ENCODE data around the gene BAHCC1. TPM values are rescaled to one million over a fixed set of nuclear protein-coding genes. Genes with fewer than 3 reads are reported as not detected.

Gene BAHCC1
- total RNA-seq, 2 experiments from 2014 or later, result 0.20 to 0.41 TPM

DNA sequence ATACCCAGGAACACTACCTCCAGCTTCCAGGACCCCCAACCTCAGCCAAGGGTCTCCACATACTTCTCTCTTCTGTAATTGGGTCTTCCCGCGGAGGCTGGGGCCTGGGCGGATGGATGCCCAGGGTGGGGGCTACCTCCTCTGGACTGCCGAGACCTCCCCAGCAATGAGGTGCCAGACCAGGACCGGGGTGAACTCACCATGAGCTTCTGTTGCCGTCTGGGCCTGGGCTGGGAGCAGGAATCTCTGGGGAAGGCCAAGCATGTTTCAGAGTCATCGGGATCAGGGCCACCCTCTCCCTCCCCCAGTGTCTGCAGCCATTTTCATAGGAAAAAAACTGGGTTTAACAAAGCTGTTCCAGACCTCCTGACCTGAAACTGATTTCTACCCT lies 10.3 kb upstream of the BAHCC1 start:
- Histone ChIP-seq H3K4me3 (ENCODE audit: low read length) (no peak overlapping the region), H3K27ac (ENCODE audit: low read depth in 1 of 2, low read length in 2 of 2) (no peak overlapping the region), H3K9me3 (ENCODE audit: control insufficient read depth in 1 of 2, insufficient read depth in 1 of 2, low read length in 2 of 2) (peaks cover 0 to 13% of the 10 kb centered on the region in 2 experiments), H3K27me3 (ENCODE audit: control insufficient read depth in 1 of 2, insufficient read depth in 2 of 2, low read length in 2 of 2) (peaks cover 35 to 50% of the 10 kb centered on the region in 2 experiments), H3K4me1 (ENCODE audit: insufficient read depth, low read length) (peaks cover 15% of the 10 kb centered on the region), H3K36me3 (ENCODE audit: insufficient read depth, low read length) (no peaks in the 10 kb centered on the region)
- H3K4me1 Mint-ChIP-seq (ENCODE audit: low read depth), result no peaks in the 10 kb centered on the region
- ChIA-PET CTCF (no interaction called here), POLR2A (no interaction called here)
- no peaks in the 10 kb centered on the region for H3K9me3 Mint-ChIP-seq
- no peak overlapping the region for H3K4me3 Mint-ChIP-seq
- no peak for DNase-seq
- no peaks in the 10 kb centered on the region for H3K36me3 Mint-ChIP-seq (ENCODE audit: low read depth)
- intact Hi-C loops (cut with DNase I, micrococcal nuclease), result no loop called here
- TF ChIP-seq, protein P1, sequence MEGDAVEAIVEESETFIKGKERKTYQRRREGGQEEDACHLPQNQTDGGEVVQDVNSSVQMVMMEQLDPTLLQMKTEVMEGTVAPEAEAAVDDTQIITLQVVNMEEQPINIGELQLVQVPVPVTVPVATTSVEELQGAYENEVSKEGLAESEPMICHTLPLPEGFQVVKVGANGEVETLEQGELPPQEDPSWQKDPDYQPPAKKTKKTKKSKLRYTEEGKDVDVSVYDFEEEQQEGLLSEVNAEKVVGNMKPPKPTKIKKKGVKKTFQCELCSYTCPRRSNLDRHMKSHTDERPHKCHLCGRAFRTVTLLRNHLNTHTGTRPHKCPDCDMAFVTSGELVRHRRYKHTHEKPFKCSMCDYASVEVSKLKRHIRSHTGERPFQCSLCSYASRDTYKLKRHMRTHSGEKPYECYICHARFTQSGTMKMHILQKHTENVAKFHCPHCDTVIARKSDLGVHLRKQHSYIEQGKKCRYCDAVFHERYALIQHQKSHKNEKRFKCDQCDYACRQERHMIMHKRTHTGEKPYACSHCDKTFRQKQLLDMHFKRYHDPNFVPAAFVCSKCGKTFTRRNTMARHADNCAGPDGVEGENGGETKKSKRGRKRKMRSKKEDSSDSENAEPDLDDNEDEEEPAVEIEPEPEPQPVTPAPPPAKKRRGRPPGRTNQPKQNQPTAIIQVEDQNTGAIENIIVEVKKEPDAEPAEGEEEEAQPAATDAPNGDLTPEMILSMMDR (IDR thresholded peaks at IDR 0.05), result no peak
- no peak overlapping the region for H3K27ac Mint-ChIP-seq
- ATAC-seq (ENCODE audit: poor library complexity), result no peak
- peaks cover 48% of the 10 kb centered on the region for H3K27me3 Mint-ChIP-seq

DNA sequence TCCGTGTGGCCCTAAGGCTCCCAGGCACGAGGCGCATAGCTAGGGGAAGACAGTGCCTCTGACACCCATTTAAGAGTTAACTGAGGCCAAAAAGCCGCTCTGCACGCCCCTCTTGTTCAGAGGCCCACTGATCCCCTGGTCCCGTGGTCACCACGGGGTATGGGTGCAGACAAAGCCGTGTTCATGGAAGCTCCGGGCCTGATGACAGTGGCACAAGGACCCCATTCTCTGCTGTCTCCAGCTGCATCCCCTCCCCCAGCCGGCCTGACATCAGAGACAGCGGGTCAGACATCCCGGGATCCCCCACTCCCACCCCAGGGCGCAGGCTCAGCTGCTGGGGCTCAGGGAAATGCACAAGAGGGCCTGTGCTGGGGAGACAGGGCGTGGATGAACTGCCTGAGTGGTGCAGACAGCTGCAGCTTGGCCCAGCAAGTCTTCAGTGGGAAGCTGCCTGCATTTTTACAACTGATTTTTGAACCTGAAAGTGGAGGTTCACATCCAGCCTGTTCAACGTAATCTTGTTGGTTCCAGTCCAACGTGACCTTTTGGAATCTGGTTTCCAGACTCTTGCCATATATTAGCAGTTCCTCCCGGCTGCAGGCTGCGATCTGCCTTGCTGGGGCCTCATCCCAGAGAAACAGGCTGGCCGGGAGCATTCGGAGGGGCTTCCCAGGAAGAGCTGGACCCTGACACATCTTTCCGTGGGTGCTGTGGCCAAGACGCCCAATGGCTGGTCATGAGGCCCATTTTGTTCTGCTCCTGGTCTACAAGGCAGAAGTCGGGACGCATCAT lies 9.7 kb upstream of the BAHCC1 start:
- DNase-seq, result no peak
- Histone ChIP-seq H3K4me3 (ENCODE audit: low read length) (no peak overlapping the region), H3K9me3 (ENCODE audit: control insufficient read depth in 1 of 2, insufficient read depth in 1 of 2, low read length in 2 of 2) (peaks cover 0 to 13% of the 10 kb centered on the region in 2 experiments), H3K27ac (ENCODE audit: low read depth in 1 of 2, low read length in 2 of 2) (no peak overlapping the region), H3K27me3 (ENCODE audit: control insufficient read depth in 1 of 2, insufficient read depth in 2 of 2, low read length in 2 of 2) (peaks cover 41 to 56% of the 10 kb centered on the region in 2 experiments), H3K4me1 (ENCODE audit: insufficient read depth, low read length) (peaks cover 15% of the 10 kb centered on the region), H3K36me3 (ENCODE audit: insufficient read depth, low read length) (no peaks in the 10 kb centered on the region)
- no peaks in the 10 kb centered on the region for H3K9me3 Mint-ChIP-seq
- intact Hi-C loops (cut with DNase I, micrococcal nuclease), result no loop called here
- TF ChIP-seq, protein P1 (IDR thresholded peaks at IDR 0.05), result no peak
- POLR2A ChIA-PET, result no interaction called here
- H3K4me3 Mint-ChIP-seq, result no peak overlapping the region
- H3K27ac Mint-ChIP-seq, result no peak overlapping the region
- peaks cover 51% of the 10 kb centered on the region for H3K27me3 Mint-ChIP-seq
- no peak for ATAC-seq (ENCODE audit: poor library complexity)
- CTCF ChIA-PET, result no interaction called here
- H3K4me1 Mint-ChIP-seq (ENCODE audit: low read depth), result no peaks in the 10 kb centered on the region
- no peaks in the 10 kb centered on the region for H3K36me3 Mint-ChIP-seq (ENCODE audit: low read depth)

DNA sequence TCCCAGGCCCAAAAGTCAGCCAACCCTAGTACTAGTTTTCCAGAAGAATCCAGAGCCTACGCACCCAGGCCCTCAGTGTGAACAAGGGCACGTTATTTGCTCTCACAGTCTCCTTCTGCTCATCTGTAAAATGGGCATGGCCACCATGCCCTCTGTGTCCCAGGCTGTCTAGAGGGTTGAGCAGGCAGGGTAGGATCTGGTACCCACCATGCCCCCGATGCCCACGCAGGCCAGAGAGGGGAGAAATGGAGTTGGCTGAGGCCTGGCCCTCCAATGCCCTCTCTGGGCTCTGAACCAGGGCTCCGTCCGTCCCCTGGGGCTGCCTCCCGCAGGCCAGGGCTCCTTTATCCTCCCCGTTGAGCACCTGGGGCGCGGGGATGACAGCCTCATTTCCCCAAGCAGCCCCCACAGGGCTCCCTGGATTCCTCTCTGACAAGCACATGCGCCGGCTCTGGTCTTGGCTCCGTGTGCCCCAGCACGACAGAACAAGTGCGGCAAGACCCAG lies 9.1 kb upstream of the BAHCC1 start:
- TF ChIP-seq, protein P1 (IDR thresholded peaks at IDR 0.05), result no peak
- Mint-ChIP-seq H3K4me1 (ENCODE audit: low read depth) (no peaks in the 10 kb centered on the region), H3K4me3 (no peak overlapping the region), H3K9me3 (no peaks in the 10 kb centered on the region), H3K36me3 (ENCODE audit: low read depth) (no peaks in the 10 kb centered on the region), H3K27me3 (peaks cover 58% of the 10 kb centered on the region), H3K27ac (no peak overlapping the region)
- intact Hi-C loops (cut with DNase I, micrococcal nuclease), result no loop called here
- Histone ChIP-seq H3K27ac (ENCODE audit: low read depth in 1 of 2, low read length in 2 of 2) (no peak overlapping the region), H3K4me1 (ENCODE audit: insufficient read depth, low read length) (peaks cover 15% of the 10 kb centered on the region), H3K9me3 (ENCODE audit: control insufficient read depth in 1 of 2, insufficient read depth in 1 of 2, low read length in 2 of 2) (peaks cover 0 to 13% of the 10 kb centered on the region in 2 experiments), H3K36me3 (ENCODE audit: insufficient read depth, low read length) (no peaks in the 10 kb centered on the region), H3K4me3 (ENCODE audit: low read length) (no peak overlapping the region), H3K27me3 (ENCODE audit: control insufficient read depth in 1 of 2, insufficient read depth in 2 of 2, low read length in 2 of 2) (peaks cover 45 to 58% of the 10 kb centered on the region in 2 experiments)
- CTCF ChIA-PET, result no interaction called here
- POLR2A ChIA-PET, result no interaction called here
- no peak for DNase-seq
- no peak for ATAC-seq (ENCODE audit: poor library complexity)

Data from CD4-positive, alpha-beta T cell (primary cell).